Central memory CD8-positive, alpha-beta T cell (primary cell): ENCODE measurements around the gene FGD4.
A peak's percentile ranks its signal among the peaks of the same experiment; 100 is the strongest.

ENCODE experiments used
- ATAC-seq: fragments of 150-1000 bp; cut with Tn5 transposase; replicated peaks from 2 replicates; pipeline ENCODE4 v1.10.0; 2022; ENCODE audit warnings: mild to moderate bottlenecking, moderate FRiP score, moderate number of reproducible peaks; ENCODE audit not compliant: poor library complexity, severe bottlenecking; ENCODE audit errors: extremely low read depth
- DNase-seq, 2 donors: peaks; one replicate each; pipeline ENCODE4 v3.0.0; 2021; ENCODE audit warnings: low spot score in 2 of 2
- H3K27ac Mint-ChIP-seq: one replicate; pipeline ENCODE4 v1.8.0; 2022; ENCODE audit warnings: low read depth, mild to moderate bottlenecking, moderate library complexity, mixed read lengths
- H3K27me3 Mint-ChIP-seq: one replicate; pipeline ENCODE4 v1.8.0; 2022; ENCODE audit warnings: mixed read lengths
- H3K36me3 Mint-ChIP-seq: one replicate; pipeline ENCODE4 v1.8.0; 2022; ENCODE audit warnings: mild to moderate bottlenecking, moderate library complexity, mixed read lengths; ENCODE audit not compliant: insufficient read depth
- H3K4me1 Mint-ChIP-seq: one replicate; pipeline ENCODE4 v1.8.0; 2022; ENCODE audit warnings: mixed read lengths
- H3K4me3 Mint-ChIP-seq: one replicate; pipeline ENCODE4 v1.8.0; 2022; ENCODE audit warnings: mild to moderate bottlenecking, moderate library complexity, mixed read lengths
- H3K9me3 Mint-ChIP-seq: one replicate; pipeline ENCODE4 v1.8.0; 2022; ENCODE audit warnings: mixed read lengths

Gene FGD4

DNA sequence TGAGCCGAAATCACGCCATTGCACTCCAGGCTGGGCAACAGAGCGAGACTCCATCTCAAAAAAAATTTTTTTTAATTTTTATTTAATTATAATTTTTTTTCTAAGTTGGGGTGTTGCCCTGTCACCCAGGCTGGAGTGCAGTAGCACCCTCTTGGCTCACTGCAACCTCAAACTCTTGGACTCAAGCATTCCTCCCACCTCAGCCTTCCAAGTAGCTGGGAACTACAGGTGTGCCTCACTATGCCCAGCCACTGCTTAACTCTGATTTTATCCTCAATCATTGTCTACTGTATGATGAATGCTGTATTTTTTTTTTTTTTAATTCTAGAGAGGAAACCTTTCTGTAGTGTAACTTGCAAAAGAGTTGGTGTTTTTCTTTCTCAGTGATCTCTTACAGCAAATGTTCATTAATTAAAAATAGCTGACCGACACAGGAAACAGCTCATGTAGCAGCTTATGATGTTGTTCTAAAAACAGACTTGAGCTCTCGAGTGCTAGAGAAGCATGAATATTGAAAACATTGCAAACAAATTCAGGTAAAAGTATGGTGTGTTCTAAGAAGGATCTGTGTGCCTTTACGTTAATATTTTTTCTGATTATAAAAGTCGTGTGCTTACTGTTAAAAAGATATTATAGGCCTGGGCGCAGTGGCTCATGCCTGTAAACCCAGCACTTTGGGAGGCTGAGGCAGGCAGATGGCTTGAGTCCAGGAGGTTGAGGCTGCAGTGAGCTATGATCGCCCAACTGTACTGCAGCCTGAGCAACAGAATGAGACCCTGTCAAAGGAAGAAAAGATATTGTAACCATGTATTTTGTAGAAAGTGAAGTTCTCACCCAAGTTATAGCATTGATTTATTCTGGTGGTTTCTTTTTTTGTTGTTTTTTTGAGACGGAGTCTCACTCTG is 68.9 kb downstream of the FGD4 start:
- DNase-seq (no peak), ATAC-seq (no peak)
- H3K36me3 Mint-ChIP-seq, result no peaks in the 10 kb centered on the region
- H3K4me1 Mint-ChIP-seq, result no peaks in the 10 kb centered on the region
- H3K4me3 Mint-ChIP-seq, result no peak overlapping the region
- H3K27ac Mint-ChIP-seq, result no peak overlapping the region
- no peaks in the 10 kb centered on the region for H3K9me3 Mint-ChIP-seq
- no peaks in the 10 kb centered on the region for H3K27me3 Mint-ChIP-seq

DNA sequence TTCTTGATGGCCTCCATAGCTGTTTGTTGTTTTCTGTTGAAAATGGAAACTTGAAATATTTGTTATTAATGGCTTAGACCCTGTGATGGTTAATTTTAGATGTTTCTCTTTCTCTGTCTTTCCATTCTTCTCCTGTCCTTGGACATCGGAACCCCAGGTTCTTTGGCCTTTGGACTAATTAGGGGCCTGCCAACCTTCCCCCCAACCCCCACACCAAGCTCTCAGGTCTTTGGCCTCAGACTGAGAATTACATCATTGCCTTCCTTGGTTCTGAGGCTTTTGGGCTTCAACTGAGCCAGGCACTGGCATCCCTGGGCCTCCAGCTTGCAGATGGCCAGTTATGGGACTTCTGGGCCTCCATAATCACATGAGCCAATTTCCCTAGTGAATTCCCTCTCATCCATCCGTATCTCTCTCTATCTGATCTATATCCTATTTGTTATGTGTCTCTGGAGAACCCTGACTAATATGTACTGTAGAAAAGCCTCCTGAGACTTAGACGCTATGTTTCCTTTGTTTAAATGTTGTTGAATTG is 71.6 kb downstream of the FGD4 start:
- Mint-ChIP-seq H3K4me1 (no peaks in the 10 kb centered on the region), H3K4me3 (no peak overlapping the region), H3K27me3 (peaks cover 22% of the 10 kb centered on the region), H3K36me3 (no peaks in the 10 kb centered on the region), H3K27ac (no peak overlapping the region), H3K9me3 (no peaks in the 10 kb centered on the region)
- ATAC-seq (no peak), DNase-seq (no peak)

DNA sequence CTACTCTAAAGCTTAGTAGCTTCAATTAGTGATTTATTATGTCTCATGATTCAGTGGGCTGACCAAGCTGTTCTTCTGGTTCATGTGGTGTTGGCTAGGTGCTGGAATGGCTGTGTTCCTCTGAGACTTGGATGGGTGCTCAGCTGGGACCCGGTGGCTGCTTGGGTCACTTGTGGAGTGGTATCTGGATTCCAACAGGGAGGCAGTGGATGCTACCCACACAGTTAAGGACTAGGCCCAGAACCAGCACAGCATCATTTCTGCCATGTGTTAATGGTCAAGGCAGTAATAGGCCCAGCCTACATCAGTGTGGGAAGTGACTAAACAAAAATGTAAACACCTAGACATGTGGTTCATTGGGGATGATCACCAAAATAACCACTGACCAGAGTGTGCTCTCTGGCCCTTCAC is 72.2 kb downstream of the FGD4 start:
- H3K27me3 Mint-ChIP-seq, result peaks cover 26% of the 10 kb centered on the region
- no peak overlapping the region for H3K27ac Mint-ChIP-seq
- H3K36me3 Mint-ChIP-seq, result no peaks in the 10 kb centered on the region
- ATAC-seq, result no peak
- DNase-seq, result no peak
- H3K9me3 Mint-ChIP-seq, result no peaks in the 10 kb centered on the region
- no peak overlapping the region for H3K4me3 Mint-ChIP-seq
- H3K4me1 Mint-ChIP-seq, result no peaks in the 10 kb centered on the region

DNA sequence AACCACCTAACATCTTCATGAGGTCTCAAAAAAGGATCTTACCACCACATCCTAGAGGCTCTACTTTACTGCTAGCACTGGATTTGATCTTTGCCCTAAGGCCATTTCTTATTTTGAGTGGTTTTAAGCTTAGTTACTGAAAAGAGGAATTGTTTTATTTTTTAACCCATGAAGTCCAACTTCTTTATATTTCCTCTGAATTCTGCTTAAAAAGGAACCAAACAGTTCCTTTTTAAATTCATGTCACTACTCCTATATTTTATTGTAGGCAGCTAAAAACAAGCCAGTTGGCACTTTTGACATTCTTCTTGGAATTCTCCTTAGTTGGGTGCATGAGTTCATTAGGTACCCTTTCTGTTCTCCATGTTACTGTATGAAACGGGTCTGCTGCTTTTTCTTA is 76.4 kb downstream of the FGD4 start:
- DNase-seq (no peak), ATAC-seq (no peak)
- no peaks in the 10 kb centered on the region for H3K36me3 Mint-ChIP-seq
- H3K27me3 Mint-ChIP-seq, result peaks cover 46% of the 10 kb centered on the region
- no peaks in the 10 kb centered on the region for H3K4me1 Mint-ChIP-seq
- no peak overlapping the region for H3K27ac Mint-ChIP-seq
- H3K4me3 Mint-ChIP-seq, result no peak overlapping the region
- H3K9me3 Mint-ChIP-seq, result no peaks in the 10 kb centered on the region

DNA sequence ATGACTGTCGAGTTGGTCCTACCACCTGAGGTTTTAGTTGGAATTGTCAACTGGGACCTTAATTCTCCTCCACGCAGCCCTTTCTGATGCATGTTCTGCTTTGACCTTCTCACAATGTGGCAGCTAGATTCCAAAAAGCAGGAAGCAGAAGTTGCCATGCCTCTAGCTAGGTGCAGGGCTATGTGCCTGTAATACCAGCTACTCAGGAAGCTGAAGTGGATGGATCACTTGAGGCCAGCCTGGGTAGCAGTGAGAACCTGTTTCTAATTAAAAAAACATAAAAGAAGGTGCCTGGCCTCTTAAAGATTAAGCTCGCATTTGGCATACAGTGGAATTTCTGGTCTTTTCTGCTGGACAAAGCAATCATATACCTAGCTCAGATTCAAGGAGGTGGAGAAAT is 77.1 kb downstream of the FGD4 start:
- ATAC-seq (no peak), DNase-seq (no peak)
- Mint-ChIP-seq H3K4me3 (no peak overlapping the region), H3K9me3 (no peaks in the 10 kb centered on the region), H3K27me3 (peaks cover 46% of the 10 kb centered on the region), H3K36me3 (no peaks in the 10 kb centered on the region), H3K4me1 (no peaks in the 10 kb centered on the region), H3K27ac (no peak overlapping the region)

DNA sequence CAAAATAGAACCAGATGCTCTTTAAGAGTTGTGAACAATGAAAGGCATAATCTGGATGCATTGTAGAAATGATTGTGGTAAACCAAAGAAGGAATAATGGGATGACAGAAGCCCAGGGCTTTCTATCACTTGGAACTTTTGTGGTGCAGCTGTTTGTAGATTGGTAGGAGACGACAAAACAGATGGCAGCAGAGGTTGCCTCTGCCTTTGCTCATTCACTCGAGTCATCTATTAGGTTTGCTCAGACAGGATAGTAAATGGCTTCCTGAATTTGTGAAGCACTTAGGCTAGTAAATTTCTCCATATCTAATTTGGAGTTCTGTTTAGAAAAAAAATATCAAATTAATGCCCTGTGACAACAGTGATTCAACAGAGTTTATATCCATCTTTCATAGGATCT is 78.4 kb downstream of the FGD4 start:
- H3K36me3 Mint-ChIP-seq, result no peaks in the 10 kb centered on the region
- no peak overlapping the region for H3K27ac Mint-ChIP-seq

DNA sequence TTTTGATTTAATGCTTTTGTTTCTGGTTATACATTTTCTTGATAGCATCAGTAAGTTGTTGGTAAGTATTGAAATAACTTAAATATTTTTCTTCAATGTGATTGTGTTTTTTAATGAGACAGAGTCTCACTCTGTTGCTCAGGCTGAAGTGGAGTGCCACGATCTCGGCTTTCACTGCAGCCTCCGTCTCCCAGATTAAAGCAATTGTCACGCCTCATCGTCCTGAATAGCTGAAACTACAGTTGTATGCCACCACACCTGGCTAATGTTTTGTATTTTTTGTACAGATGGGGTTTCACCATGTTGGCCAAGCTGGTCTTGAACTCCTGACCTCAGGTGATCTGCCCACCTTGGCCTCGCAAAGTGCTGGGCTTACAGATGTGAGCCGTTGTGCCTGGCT is 78.8 kb downstream of the FGD4 start:
- no peak for DNase-seq
- no peak overlapping the region for H3K4me3 Mint-ChIP-seq
- peaks cover 55% of the 10 kb centered on the region for H3K27me3 Mint-ChIP-seq
- no peaks in the 10 kb centered on the region for H3K4me1 Mint-ChIP-seq
- no peak for ATAC-seq
- H3K36me3 Mint-ChIP-seq, result no peaks in the 10 kb centered on the region
- H3K9me3 Mint-ChIP-seq, result no peaks in the 10 kb centered on the region
- H3K27ac Mint-ChIP-seq, result no peak overlapping the region

More for the DNA sequence above, 78.4 kb downstream of the FGD4 start:
- Mint-ChIP-seq H3K27me3 (peaks cover 53% of the 10 kb centered on the region), H3K9me3 (no peaks in the 10 kb centered on the region), H3K4me3 (no peak overlapping the region), H3K4me1 (no peaks in the 10 kb centered on the region)
- DNase-seq, result no peak
- no peak for ATAC-seq

DNA sequence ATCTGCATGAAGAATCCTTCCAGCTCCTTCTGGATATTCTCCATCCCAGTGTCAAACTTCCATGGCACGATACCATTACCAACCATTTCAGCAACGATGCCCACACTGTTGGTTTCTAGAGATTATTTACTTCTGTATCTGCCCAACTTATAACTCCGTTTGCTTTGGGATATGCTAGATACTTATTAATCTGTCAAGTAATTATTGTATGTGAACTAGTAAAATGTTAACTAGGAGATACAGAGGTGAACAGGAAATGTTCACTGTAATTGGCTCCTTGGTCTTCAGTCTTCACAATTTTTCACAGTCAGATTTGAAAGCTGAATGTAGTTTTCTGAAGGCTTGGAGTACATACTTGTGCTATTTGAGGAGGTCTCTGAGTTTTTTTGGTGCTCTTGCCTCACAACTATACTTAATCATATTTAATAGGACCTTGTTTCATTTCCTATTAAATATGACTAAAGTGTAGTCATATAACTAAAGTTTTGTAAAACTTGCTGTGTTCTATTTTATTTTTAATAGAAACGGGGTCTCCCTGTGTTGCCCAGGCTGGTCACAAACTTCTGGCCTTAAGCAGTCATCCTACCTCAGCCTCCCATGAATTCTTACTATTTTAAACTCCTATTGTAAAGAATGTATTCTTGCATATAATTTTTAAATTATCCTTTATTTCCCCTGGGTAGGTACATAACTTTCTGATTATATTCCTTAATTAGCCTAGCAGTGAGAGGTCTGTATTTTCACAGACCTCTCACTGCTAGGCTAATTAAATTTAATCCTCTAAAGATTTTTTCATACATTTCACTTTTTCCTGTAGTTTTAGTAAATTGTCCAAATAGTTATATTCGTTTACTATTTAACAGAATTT is 79.7 kb downstream of the FGD4 start:
- Mint-ChIP-seq H3K9me3 (no peaks in the 10 kb centered on the region), H3K4me1 (no peaks in the 10 kb centered on the region), H3K27me3 (peaks cover 53% of the 10 kb centered on the region), H3K4me3 (no peak overlapping the region), H3K27ac (no peak overlapping the region), H3K36me3 (no peaks in the 10 kb centered on the region)
- ATAC-seq, result no peak
- DNase-seq, result no peak

DNA sequence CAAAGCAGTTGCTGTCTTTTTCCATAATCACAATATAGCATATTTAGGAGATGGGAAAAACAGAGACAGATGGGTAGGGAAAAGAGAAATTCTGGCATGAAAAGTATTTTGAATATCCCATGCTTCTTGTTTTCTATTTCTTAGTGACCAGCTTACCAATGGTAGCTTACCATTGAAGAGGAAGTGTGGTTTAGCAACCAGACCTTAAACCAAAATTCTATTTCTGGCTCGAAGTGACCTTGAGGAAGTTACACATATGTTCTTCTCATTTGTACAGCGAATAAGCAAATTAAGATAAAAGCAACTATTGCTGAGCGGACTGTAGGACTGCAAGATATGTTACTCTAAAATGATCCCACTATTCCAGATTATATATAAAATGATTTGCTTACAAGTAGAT is 82.9 kb downstream of the FGD4 start:
- H3K4me1 Mint-ChIP-seq, result no peaks in the 10 kb centered on the region
- ATAC-seq (no peak), DNase-seq (no peak)
- H3K27ac Mint-ChIP-seq, result no peak overlapping the region
- no peaks in the 10 kb centered on the region for H3K9me3 Mint-ChIP-seq
- no peak overlapping the region for H3K4me3 Mint-ChIP-seq
- peaks cover 37% of the 10 kb centered on the region for H3K27me3 Mint-ChIP-seq
- H3K36me3 Mint-ChIP-seq, result no peaks in the 10 kb centered on the region

DNA sequence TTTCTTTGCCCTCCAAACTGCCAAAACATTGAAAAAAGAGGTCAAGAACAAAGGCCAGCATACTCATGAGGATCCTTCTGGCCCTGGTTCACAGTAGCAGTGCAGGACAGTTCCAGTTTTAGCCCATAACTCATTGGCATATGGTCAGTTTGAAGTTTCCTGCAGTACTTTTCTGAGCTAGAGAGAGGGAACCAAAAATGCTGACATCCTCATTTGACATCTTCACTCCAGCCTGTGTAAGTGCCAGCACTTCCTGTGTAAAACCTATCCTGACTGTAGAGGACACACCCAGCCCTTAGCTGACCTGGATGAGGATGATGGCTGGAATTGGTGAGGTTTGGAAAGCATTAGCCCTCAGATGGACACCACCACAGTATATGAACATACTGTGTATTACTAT is 84.1 kb downstream of the FGD4 start:
- no peak overlapping the region for H3K27ac Mint-ChIP-seq
- H3K27me3 Mint-ChIP-seq, result peaks cover 32% of the 10 kb centered on the region
- no peaks in the 10 kb centered on the region for H3K36me3 Mint-ChIP-seq
- no peaks in the 10 kb centered on the region for H3K4me1 Mint-ChIP-seq
- H3K4me3 Mint-ChIP-seq, result no peak overlapping the region
- ATAC-seq, result no peak
- H3K9me3 Mint-ChIP-seq, result no peaks in the 10 kb centered on the region
- no peak for DNase-seq

DNA sequence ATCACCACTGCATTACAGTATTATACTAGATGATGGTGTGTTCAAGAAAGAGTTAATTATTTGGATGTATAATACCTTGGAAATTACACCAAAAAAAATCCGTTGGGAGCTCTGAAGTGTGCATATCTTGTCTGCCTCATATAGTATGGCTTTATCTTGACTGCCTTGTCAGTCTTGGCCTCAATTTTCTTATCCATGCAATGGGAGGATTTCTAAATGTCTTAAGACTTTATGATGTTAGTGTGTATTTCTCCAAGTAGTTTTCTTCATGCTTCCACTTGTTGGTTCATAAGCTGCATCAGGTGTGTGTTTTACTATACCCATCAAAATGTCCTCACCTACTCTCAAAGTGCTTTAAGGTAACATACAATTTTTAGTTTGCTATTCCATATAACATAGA is 84.6 kb downstream of the FGD4 start:
- Mint-ChIP-seq H3K4me3 (no peak overlapping the region), H3K36me3 (no peaks in the 10 kb centered on the region), H3K4me1 (no peaks in the 10 kb centered on the region), H3K27me3 (peaks cover 27% of the 10 kb centered on the region), H3K27ac (no peak overlapping the region), H3K9me3 (no peaks in the 10 kb centered on the region)
- no peak for DNase-seq
- ATAC-seq, result no peak

DNA sequence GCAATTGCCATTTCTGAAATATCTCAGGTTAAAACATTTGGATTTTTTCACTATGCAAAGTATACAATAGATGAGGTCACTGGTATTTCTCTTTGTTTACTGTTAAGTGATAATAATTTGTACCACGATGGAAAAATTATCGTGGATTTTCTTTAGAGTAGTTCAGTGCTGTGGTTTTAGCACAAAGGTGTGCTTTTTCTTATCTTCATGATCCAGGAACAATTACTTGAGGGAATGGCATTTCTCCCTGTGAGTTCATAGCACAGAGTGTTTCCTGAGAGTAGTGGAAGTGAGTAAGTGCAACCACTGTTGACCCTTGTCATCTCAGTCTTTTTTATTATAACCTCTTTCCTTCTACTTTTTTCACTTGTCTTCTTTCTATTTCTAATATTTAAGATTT is 86.8 kb downstream of the FGD4 start:
- no peak overlapping the region for H3K4me3 Mint-ChIP-seq
- H3K9me3 Mint-ChIP-seq, result no peaks in the 10 kb centered on the region
- H3K36me3 Mint-ChIP-seq, result no peaks in the 10 kb centered on the region
- H3K27me3 Mint-ChIP-seq, result peaks cover 17% of the 10 kb centered on the region
- H3K4me1 Mint-ChIP-seq, result no peaks in the 10 kb centered on the region
- no peak for ATAC-seq
- H3K27ac Mint-ChIP-seq, result peak overlapping the region; percentile 49
- no peak for DNase-seq

DNA sequence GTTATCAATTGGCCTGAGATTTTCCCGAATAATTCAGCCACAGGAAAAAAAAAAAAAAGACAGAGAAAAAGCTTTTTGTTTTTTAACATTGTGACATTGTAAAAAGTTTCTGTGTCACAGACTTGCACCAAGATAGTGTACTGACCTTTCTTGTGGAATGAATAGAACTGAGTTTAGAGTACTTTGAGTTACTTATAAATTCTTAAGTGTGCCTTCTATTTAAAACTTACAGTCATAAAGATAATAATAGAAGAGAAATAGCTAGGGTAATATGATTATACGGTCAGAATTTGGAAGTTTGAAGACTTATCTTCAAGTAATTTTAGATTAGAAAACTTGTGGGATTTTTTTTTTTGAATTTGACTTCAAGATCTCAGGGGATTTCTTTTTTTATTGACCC is 88.8 kb downstream of the FGD4 start:
- no peaks in the 10 kb centered on the region for H3K36me3 Mint-ChIP-seq
- peaks cover 7% of the 10 kb centered on the region for H3K27me3 Mint-ChIP-seq
- no peak overlapping the region for H3K27ac Mint-ChIP-seq
- no peaks in the 10 kb centered on the region for H3K4me1 Mint-ChIP-seq
- DNase-seq, result no peak
- H3K9me3 Mint-ChIP-seq, result no peaks in the 10 kb centered on the region
- no peak overlapping the region for H3K4me3 Mint-ChIP-seq
- no peak for ATAC-seq
